Fibroblast of lung (primary cell): ENCODE results near the gene APMAP. TPM values are rescaled to one million over a fixed set of nuclear protein-coding genes. Genes with fewer than 3 reads are reported as not detected.

ENCODE experiments used
- DNase-seq, 2 donors: peaks; one replicate each; pipeline versions ENCODE4 v3.0.0 to v3.0.0-alpha.2; 2010; ENCODE audit warnings: low read depth in 2 of 2
- H2AFZ ChIP-seq: 2 replicates; pipeline ENCODE4 v1.5.1; 2012; ENCODE audit warnings: low read length, control low read depth, inconsistent platforms
- H3K27ac ChIP-seq: 2 replicates; pipeline ENCODE4 v1.5.1; 2011; ENCODE audit warnings: low read length, control low read depth; ENCODE audit not compliant: insufficient read depth
- H3K27me3 ChIP-seq: 2 replicates; pipeline ENCODE4 v1.5.1; 2011; ENCODE audit warnings: mild to moderate bottlenecking, low read length; ENCODE audit not compliant: control insufficient read depth, insufficient read depth
- H3K36me3 ChIP-seq: 2 replicates; pipeline ENCODE4 v1.5.1; 2011; ENCODE audit warnings: low read length; ENCODE audit not compliant: control insufficient read depth, insufficient read depth
- H3K4me1 ChIP-seq: 2 replicates; pipeline ENCODE4 v1.5.1; 2011; ENCODE audit warnings: low read length; ENCODE audit not compliant: control insufficient read depth, insufficient read depth; ENCODE audit errors: extremely low read depth
- H3K4me2 ChIP-seq: 2 replicates; pipeline ENCODE4 v1.5.1; 2011; ENCODE audit warnings: low read length, control low read depth; ENCODE audit not compliant: insufficient read depth; ENCODE audit errors: extremely low read depth
- H3K4me3 ChIP-seq, 4 experiments: fragments of 200-600 bp in 1 of 4; sonication (generic) in 1 of 4; replicated peaks in 1 of 4; 2 replicates each; pipeline ENCODE4 v1.5.1; 2011 to 2016; ENCODE audit warnings: low read length in 4 of 4, low read depth in 3 of 4, mild to moderate bottlenecking in 3 of 4, control low read depth in 2 of 4, inconsistent platforms in 1 of 4, mixed read lengths in 1 of 4; ENCODE audit not compliant: insufficient read depth in 1 of 4; ENCODE audit errors: control extremely low read depth in 1 of 4
- H3K79me2 ChIP-seq: 2 replicates; pipeline ENCODE4 v1.5.1; 2012; ENCODE audit warnings: mild to moderate bottlenecking, low read length, inconsistent platforms; ENCODE audit not compliant: control insufficient read depth, insufficient read depth
- H3K9ac ChIP-seq: 2 replicates; pipeline ENCODE4 v1.5.1; 2011; ENCODE audit warnings: mild to moderate bottlenecking, low read length, control low read depth; ENCODE audit not compliant: insufficient read depth
- H3K9me3 ChIP-seq: 2 replicates; pipeline ENCODE4 v1.5.1; 2012; ENCODE audit warnings: low read depth, low read length; ENCODE audit not compliant: control insufficient read depth, insufficient read depth
- H4K20me1 ChIP-seq: 2 replicates; pipeline ENCODE4 v1.5.1; 2011; ENCODE audit warnings: low read length; ENCODE audit not compliant: control insufficient read depth, insufficient read depth; ENCODE audit errors: extremely low read depth
- EZH2 ChIP-seq: IDR thresholded peaks from 2 replicates; pipeline ENCODE4 v1.5.1; 2012; ENCODE audit warnings: low read length, control low read depth, mild to moderate bottlenecking; ENCODE audit errors: missing control alignments
- polyA plus RNA-seq, 2 donors: library from polyadenylated mRNA; depleted of rRNA in 1 of 2; stranded (reverse) in 1 of 2; unstranded in 1 of 2; fragments of >200 nt; gene quantifications; 2 replicates each; pipeline ENCODE4 v1.2.1, GENCODE V29; 2011 to 2012; ENCODE audit warnings: missing spikeins in 1 of 2
- total RNA-seq: library from RNA; depleted of rRNA; stranded (reverse); fragments of >200 nt; gene quantifications from 2 replicates; pipeline ENCODE4 v1.2.1, GENCODE V29; 2014
- TF ChIP-seq, protein P1 (sequence below), 2 donors: IDR thresholded peaks in 1 of 2; conservative IDR thresholded peaks in 1 of 2; 1 replicate in 1 of 2; 2 replicates in 1 of 2; pipeline ENCODE4 v1.5.1; 2011 to 2012; ENCODE audit warnings: low read length in 2 of 2, control low read depth in 1 of 2, inconsistent platforms in 1 of 2, low read depth in 1 of 2, mild to moderate bottlenecking in 1 of 2

APMAP gene
- total and polyA plus RNA-seq, 2 donors (not counting 1 experiment from before 2014, with no cell fraction given) = 72.5 to 104 TPM

DNA sequence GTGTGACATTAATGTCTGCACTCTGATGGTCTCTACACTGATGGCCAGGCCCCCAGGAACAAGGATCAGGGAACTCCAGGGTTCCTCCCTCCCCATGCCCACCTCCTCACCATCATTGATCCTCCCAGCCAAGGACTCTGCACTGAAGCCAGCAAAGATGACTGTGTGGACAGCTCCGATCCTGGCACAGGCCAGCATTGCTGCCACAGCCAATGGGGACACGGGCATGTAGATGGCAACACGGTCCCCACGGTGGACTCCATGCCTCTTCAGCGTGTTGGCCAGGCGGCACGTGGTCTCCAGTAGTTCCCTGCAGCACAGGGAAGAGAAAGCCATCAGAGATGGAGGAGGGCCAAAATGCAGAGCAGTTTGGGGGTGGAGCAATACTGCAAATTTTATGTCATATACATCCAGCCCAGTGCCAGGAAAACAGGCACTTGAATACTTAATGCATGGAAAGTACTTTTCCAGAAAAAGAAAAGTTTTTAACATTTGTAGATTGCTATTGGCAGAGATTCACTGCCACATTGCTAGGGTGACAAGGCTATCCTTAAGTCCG lies 38.2 kb upstream of the APMAP start:
- no peak overlapping the region for H3K4me3 ChIP-seq
- H3K4me1 ChIP-seq = no peaks in the 10 kb centered on the region
- no peak for DNase-seq
- H3K9ac ChIP-seq = no peak overlapping the region
- H3K36me3 ChIP-seq = no peaks in the 10 kb centered on the region
- no peaks in the 10 kb centered on the region for H4K20me1 ChIP-seq
- no peaks in the 10 kb centered on the region for H3K79me2 ChIP-seq
- H2AFZ ChIP-seq = no peak overlapping the region
- H3K9me3 ChIP-seq = no peaks in the 10 kb centered on the region
- H3K27me3 ChIP-seq = peaks cover 3% of the 10 kb centered on the region
- no peak overlapping the region for H3K4me2 ChIP-seq
- TF ChIP-seq, protein P1, sequence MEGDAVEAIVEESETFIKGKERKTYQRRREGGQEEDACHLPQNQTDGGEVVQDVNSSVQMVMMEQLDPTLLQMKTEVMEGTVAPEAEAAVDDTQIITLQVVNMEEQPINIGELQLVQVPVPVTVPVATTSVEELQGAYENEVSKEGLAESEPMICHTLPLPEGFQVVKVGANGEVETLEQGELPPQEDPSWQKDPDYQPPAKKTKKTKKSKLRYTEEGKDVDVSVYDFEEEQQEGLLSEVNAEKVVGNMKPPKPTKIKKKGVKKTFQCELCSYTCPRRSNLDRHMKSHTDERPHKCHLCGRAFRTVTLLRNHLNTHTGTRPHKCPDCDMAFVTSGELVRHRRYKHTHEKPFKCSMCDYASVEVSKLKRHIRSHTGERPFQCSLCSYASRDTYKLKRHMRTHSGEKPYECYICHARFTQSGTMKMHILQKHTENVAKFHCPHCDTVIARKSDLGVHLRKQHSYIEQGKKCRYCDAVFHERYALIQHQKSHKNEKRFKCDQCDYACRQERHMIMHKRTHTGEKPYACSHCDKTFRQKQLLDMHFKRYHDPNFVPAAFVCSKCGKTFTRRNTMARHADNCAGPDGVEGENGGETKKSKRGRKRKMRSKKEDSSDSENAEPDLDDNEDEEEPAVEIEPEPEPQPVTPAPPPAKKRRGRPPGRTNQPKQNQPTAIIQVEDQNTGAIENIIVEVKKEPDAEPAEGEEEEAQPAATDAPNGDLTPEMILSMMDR (conservative IDR thresholded peaks at IDR 0.05 in 1 of 2, IDR thresholded peaks at IDR 0.05 in 1 of 2; ENCODE audit: low read depth in 1 of 2, low read length in 2 of 2) = no peak
- no peak for TF ChIP-seq EZH2
- H3K27ac ChIP-seq = no peak overlapping the region

DNA sequence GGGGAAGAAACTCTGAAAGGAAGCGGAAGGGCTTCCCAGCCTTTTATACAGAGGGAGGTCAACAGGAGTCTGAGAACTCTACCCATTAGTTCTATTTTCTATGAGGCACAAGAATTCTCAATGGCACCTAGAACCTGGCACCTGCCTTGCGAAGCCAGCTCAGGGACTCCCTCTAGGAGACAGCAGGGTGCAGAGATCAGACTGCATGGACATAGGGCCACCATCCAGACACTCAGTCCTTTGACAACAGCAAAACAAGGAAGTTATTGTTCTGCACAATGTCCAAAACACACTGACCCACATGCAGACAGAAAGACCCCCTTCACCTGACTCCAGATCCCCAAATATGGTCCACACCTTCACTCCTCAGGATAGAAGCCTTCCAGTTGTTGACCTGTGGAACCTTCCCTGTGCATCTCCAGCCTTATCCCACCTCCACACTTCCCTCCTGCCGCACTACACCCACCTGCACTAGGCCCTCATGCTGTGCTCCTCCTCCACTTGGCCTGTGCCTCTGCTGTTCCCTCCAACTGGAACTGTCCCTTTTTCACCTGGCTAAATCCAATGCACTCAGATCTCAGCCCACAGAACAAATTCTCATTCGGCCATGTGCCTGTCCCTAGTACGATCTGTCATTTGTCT lies 37.6 kb upstream of the APMAP start:
- no peaks in the 10 kb centered on the region for H3K36me3 ChIP-seq
- H3K9me3 ChIP-seq = no peaks in the 10 kb centered on the region
- peaks cover 3% of the 10 kb centered on the region for H3K27me3 ChIP-seq
- DNase-seq = no peak
- no peak overlapping the region for H3K9ac ChIP-seq
- H2AFZ ChIP-seq = no peak overlapping the region
- TF ChIP-seq, protein P1 (conservative IDR thresholded peaks at IDR 0.05 in 1 of 2, IDR thresholded peaks at IDR 0.05 in 1 of 2; ENCODE audit: low read depth in 1 of 2, low read length in 2 of 2) = no peak
- no peak for TF ChIP-seq EZH2
- H3K4me2 ChIP-seq = no peak overlapping the region
- H3K4me1 ChIP-seq = no peaks in the 10 kb centered on the region
- no peak overlapping the region for H3K27ac ChIP-seq
- H3K79me2 ChIP-seq = no peaks in the 10 kb centered on the region
- no peak overlapping the region for H3K4me3 ChIP-seq
- H4K20me1 ChIP-seq = no peaks in the 10 kb centered on the region

DNA sequence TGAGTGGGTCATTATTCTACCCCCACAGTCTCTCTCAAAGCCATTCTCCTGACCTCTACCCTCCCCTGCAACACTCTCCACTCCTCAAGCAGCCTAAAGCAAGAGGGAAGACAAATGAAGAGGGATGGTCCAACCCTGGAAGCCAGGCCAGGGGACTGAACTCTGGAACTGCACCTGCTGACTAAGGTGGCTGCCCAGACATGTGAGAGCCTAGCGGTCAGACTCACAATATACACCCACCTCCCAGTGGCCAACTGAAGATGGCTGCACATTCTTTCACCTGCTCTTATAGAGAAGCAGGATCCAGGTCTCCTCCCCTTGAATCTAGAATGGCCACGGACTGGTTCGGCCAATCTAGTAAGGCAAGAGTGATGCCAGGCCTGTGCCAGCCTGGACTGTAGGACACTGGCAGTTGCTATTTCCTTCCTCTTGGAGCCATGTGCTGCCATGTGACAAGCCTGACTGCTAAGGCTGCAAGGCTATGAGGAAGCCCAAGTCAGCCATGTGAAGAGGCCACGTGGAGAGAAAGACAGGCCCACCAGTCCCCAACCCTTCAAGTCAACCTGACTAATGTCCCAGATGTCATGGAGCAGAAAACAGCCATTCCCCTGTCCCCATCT lies 33.5 kb upstream of the APMAP start:
- no peak overlapping the region for H3K9ac ChIP-seq
- H3K36me3 ChIP-seq = no peaks in the 10 kb centered on the region
- H4K20me1 ChIP-seq = no peaks in the 10 kb centered on the region
- DNase-seq = no peak
- no peak overlapping the region for H2AFZ ChIP-seq
- H3K27ac ChIP-seq = no peak overlapping the region
- no peaks in the 10 kb centered on the region for H3K79me2 ChIP-seq
- no peaks in the 10 kb centered on the region for H3K4me1 ChIP-seq
- H3K4me2 ChIP-seq = no peak overlapping the region
- no peak overlapping the region for H3K4me3 ChIP-seq
- H3K27me3 ChIP-seq = peaks cover 3% of the 10 kb centered on the region
- TF ChIP-seq, protein P1 (conservative IDR thresholded peaks at IDR 0.05 in 1 of 2, IDR thresholded peaks at IDR 0.05 in 1 of 2; ENCODE audit: low read depth in 1 of 2, low read length in 2 of 2) = no peak
- TF ChIP-seq EZH2 = no peak
- H3K9me3 ChIP-seq = no peaks in the 10 kb centered on the region
